Activated T-cell treated with anti-CD3 and anti-CD28 coated beads for 4 hours (primary cell): ENCODE data around the gene UQCR10.

ENCODE experiments used
- DNase-seq: peaks from one replicate; pipeline ENCODE4 v3.0.0-alpha.2; 2020

UQCR10 gene

DNA sequence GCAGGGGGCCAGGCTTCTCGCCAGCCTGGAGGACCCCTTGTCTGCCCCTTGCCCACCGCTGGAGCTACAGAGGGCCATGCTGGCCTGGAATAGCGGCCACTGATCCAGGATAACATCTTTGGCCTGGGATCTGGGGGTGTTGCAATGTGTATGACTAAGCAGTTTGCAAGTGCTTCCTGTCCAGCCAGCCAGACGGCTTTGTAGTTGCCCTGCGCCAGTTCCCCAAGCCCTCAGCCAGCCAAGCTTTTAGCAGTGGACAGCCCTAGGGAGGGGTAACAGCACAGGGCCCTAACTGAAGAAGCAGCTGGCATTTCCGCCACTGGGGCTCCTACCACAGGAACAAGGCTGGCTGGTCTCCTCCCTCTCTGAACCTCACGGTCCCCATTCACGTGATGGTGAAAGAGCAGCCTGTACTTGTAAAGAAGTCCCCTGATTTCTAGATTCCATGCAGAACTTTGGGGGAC lies 32.1 kb downstream of the UQCR10 start:
- no peak for DNase-seq

DNA sequence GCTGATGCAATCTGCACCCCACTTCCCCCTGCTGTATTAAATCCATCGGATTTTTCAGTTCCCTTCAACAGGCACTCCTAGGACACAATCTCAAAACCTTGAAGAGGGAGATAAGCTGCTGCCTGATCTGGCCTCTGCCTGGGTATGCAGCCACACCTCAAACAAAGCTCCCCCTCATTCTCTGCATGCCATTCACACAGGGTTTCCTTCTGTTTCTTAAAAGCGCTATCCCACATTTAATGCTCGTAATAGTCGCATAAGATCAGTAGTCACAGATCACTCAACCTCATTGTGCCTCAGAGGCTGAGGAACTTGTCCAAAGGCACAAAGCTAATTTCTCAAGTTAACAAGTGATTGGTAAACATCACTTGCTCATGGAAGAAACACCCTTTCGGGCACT lies 34.0 kb downstream of the UQCR10 start:
- no peak for DNase-seq

DNA sequence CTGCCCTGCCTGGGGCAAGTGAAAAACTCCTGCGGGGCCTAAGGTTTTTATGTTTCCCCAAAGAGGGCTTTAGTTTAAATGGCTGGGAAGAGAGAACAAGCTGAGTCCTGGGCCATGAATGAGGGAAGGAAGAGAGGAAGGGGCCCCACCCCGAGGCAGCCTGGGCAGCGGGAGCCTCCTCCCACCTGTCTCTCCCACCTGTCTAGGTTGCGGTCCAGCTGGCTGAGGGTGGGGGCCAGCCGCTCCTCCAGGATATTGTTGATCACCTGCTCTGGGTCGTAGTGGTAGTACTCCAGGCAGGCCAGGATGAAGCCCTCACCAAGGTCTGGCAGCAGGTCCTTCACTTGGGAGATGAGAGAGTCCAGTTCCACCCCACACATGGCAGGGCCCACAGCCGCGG lies 34.6 kb downstream of the UQCR10 start:
- no peak for DNase-seq

DNA sequence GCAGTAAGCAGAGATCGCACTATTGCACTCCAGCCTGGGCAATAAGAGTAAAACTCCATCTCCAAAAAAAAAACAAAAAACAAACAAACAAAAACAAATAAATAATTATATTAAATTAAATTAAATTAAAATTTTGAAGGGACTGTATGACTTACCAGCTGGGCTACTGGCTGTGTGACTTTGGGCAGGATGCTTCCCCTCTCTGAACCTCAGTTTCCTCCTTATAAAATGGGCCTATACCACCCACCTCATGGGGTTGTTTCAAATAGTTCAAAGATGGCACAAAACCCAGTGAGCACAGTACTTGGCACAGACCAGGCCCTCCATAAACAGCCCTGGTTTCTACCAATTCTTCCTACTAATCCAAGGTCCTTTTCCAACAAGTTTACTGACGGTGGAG lies 36.0 kb downstream of the UQCR10 start:
- no peak for DNase-seq

DNA sequence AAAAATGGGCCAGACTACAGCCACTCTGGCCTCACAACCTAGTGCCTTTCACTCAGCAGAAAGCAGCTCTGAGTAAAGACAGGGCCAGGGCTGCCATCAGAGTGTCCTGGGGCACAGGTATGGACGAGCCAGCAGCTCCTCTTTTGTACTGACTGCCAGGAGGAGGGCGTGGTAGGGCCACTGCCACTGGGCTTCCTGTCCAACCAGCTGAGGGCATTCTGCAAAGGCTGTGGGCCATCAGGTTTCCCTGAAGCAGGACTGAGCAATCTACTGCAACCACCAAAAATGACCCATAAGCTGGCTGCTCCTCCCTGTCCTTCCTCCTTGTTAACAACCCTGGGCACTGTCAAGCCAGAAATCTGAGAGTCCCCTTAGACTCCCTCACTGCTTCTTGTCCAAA lies 37.8 kb downstream of the UQCR10 start:
- no peak for DNase-seq

DNA sequence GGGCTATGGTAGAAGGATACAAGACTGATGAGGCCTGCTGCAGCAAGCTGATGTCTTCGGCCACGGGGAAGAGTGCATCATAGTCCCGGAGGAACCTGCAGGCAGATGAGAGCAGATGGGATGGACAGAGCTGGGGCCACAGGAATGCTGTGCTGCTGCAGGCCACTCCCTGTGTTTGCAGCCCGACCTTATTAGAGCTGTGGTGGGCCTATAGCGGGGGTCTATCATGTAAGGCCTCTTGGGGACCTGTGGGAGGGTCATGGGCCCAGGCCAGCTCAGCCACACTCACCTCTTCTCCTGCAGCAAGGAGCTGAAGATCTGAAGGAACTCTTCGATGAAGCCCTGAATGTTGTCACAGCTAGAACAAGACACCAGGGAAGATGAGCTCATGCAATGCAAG lies 39.0 kb downstream of the UQCR10 start:
- DNase-seq: no peak

DNA sequence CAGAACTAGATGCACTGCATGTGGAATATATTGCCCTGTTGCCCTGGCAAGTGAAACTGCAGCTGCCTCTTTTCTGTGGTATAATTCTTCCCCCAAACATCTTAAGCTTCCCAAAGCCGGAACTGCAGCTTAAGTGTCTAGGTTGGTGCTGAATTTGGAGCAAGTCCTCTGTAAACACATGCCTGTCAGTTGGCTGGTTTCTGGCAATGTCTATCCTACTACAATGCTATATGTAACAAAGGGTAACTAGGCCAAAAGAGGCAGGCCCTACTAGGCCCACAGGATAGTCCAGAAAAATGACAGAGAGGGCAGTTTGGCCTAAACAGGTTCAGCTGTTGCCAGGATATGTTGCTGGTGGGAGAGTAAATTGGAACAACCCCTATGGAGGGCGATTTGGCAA lies 43.0 kb downstream of the UQCR10 start:
- DNase-seq: no peak

DNA sequence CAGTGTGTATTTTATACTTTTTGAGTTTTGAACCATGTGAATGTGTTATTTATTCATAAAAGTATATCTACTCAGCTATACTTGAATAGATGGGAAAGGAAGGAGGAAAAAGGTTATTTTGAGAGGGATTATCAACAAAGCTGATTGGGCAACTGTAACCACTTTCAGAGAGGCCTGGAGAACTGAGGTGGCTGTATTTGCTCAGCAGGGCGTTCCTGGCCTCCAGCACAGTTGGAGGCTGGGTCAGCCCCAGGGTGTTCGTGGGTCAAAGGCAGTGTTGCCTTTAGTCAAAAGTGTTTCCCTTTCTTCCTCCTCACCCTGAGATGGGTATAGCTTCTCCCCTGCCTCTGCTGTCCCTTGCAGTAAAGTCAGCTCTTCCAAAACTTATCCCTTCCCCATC lies 44.2 kb downstream of the UQCR10 start:
- no peak for DNase-seq

DNA sequence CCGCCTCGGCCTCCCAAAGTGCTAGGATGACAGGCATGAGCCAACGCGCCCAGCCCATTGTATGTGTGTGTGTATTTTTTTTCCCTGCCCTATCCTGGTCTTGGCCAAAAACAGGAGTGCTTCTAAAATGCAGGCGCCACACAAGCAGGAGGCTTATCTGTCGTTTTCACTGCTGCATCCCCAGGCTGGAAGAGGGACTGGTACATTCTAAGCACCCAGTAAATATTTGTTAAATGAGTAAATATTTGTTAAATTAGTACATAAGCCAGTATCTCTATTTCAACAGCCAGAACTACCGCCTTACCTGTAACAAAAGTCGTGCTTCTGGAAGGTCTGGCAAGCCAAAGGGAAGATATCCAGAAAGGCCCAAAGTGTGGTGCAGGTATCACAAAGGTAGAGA lies 46.0 kb downstream of the UQCR10 start:
- DNase-seq: no peak

DNA sequence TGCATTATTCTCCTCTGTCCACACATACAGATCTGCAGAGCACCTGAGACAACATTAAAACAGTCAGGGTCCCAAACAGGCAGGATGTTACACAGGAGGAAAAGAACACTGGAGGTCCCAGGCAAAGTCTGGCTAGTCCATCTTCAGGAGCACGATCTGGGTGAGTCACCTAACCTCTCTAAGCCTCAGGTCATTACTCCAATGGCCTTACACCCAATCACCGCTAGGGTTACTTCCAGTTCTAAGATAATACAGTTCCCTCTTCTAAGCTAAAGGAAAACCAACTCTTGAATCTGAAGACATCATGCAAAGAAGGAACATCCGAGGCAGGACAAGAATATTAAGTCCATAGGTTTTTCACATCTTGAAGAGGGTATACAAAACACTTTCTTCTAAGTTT lies 46.4 kb downstream of the UQCR10 start:
- DNase-seq: no peak

DNA sequence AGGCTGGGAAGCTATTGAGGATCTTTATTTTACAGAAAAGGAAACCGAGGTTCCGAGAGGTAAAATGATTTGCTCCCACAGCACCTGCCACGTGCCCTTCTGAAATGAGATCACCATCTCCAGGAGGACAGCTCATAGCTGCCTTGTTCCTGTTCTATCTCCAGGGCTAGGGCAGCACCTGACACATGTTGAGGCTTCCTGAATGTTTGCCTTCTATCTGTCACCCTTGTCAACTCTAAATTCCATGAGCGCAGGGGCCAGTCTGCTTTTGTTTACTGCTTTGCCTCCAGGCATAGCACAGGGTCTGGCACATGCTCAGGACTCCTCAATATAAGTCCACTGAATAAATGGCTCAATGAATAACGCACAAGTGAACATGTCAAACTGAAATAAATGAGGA lies 46.8 kb downstream of the UQCR10 start:
- no peak for DNase-seq

DNA sequence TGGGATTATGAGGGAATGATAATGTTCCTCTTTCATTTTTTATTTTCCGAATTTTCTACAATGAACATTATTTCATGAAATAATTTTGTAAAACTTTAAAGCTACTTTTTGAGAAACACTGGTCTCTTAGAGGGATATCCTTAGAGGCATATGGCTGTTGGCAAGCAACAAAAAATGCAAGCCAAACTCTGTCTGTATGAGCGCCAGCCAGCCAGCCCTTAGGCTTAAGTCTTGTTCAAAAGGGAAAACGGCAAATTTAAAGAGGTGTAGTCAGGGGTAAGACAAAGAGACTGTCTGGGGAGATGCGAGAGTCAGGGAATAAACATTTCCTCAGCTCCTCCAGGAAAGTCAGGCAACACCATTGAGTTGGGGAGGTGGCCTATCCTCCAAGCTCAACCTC lies 48.4 kb downstream of the UQCR10 start:
- DNase-seq: no peak

DNA sequence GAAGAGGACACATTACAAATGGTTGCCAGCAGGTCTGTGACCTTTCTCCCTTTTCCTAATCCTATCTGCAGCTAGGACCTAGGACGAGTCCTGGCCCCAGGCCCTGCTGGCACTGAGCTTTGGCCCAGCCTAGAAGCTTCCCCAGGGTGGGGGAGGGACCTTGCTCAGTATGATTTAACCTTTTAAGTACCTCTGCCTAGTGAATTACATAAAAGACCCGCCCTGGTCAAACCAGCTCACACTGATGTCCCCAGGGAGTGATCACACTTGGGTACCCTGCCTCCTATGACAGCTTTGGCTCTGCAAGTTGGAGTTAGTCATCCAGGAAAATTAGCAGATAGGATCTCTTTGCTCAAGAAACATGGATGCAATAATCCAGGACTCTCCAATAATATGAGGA lies 49.0 kb downstream of the UQCR10 start:
- DNase-seq: no peak

DNA sequence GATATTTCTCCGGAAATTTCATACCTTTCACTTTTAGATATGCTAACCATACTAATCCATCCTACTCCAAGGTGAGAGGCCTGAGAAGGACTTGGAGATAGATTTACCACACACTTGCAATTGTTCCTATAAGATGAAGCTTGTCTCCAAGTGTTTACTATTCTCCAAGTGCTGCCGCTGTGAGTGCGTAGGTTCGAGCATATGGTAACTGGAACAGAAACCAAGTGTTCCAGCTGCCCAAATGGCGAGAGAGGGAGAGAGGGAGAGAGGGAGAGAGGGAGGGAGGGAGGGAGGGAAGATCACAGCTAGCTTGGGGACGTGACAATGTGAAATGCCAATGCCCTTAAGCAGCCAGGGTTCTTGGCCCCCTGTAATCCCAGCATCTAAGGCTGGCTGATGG lies 49.4 kb downstream of the UQCR10 start:
- DNase-seq: no peak

DNA sequence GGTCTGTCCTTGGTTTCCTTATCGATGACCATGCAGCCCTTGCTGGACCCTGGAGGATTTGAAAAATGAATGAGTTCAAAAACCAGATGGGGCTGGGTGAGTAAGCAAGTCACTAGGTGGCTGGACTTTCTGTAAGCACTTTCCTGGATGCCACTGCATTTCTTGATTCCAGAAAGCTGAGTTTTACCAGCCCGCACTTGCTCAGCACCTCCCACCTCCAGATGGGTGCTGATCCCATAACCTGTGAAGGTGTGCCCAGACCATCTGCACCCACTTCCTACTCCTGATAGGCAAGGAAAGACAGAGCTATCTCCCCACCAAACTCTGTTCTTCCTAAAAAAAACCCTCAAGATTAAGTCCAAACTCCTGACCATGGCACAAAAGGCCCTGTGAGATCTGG lies 49.8 kb downstream of the UQCR10 start:
- DNase-seq: no peak

DNA sequence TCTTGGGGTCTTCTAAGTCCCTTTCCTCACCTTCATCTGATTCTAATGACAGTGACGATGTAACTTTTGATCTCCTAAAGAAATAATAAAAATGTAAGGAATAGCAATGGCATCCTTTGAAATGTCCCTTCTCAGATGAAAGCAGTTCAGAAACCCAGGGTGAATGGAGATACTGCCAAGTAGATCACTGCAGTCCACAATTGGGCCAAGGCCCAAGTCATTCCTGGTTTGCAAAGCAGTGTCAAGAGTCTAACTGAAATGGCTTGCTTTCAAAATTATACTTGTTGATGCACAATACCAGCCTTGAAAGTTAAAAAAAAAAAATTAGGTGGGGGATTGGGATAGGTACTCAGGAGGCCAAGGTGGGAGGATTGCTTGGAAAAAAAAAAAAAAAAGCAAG lies 50.6 kb downstream of the UQCR10 start:
- no peak for DNase-seq

DNA sequence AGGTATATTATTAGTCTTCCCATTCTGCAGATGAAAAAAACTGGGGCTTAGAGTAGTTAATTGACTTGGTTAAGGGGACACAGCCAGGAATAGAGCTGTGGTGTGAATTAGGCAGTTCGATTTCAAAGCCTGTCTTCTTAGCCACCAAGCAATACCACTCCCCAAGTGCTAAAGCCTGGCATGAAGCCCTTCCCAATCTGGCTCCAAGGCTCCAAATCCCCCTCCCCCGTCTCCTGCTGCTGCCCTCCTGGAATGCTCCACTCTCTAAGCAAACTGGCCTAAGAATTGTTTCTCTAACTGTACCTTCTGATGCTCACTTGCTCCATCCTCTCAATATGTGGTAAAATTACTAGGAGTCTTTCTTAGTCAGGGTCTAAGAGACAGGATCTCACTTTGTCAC lies 52.3 kb downstream of the UQCR10 start:
- no peak for DNase-seq
